Measurements from ENCODE around the gene PDE1C.
"Not testable (repeated sequence)": the region's sequence is repeated elsewhere in the genome, so short reads cannot be mapped to it uniquely, and the experiment has no call there.

Gene PDE1C
- total RNA-seq: 0 to 0.63 (median 0.02) reads per million in 18 experiments

GRCh38 chr7:32070406-32071360 is at the start of gene PDE1C:
Gene PDE1C, minus strand, starts transcription at chr7:32070407.
- DNase-seq: no peak

GRCh38 chr7:32119790-32120196 is 49.6 kb upstream of the PDE1C start:
- DNase-seq: no peak

- no peak for DNase-seq
Measured at GRCh38 chr7:32117837-32118236, 47.6 kb upstream of the PDE1C start.

GRCh38 chr7:32116436-32116835 is 46.2 kb upstream of the PDE1C start:
- DNase-seq: no peak

GRCh38 chr7:32115831-32116230 is 45.6 kb upstream of the PDE1C start:
- no peak for DNase-seq

- DNase-seq: no peak
Measured at GRCh38 chr7:32108651-32109050, 38.4 kb upstream of the PDE1C start.

GRCh38 chr7:32104766-32105165 is 34.6 kb upstream of the PDE1C start:
- DNase-seq: no peak

GRCh38 chr7:32103361-32103760 is 33.2 kb upstream of the PDE1C start:
- no peak for DNase-seq

GRCh38 chr7:32102432-32102873 is 32.2 kb upstream of the PDE1C start:
- DNase-seq: no peak

- DNase-seq: no peak
Measured at GRCh38 chr7:32100407-32100907, 30.2 kb upstream of the PDE1C start.

GRCh38 chr7:32094516-32094915 is 24.3 kb upstream of the PDE1C start:
- no peak for DNase-seq

GRCh38 chr7:32093415-32094408 is 23.5 kb upstream of the PDE1C start:
- no peak for DNase-seq

- no peak for DNase-seq
Measured at GRCh38 chr7:32092346-32092745, 22.1 kb upstream of the PDE1C start.

- no peak for DNase-seq
Measured at GRCh38 chr7:32091608-32092210, 21.5 kb upstream of the PDE1C start.

GRCh38 chr7:32089678-32090077 is 19.5 kb upstream of the PDE1C start:
- DNase-seq: no peak

GRCh38 chr7:32089256-32089655 is 19.0 kb upstream of the PDE1C start:
- DNase-seq: no peak

- no peak for DNase-seq
Measured at GRCh38 chr7:32088451-32088881, 18.3 kb upstream of the PDE1C start.

GRCh38 chr7:32079510-32079909 is 9.3 kb upstream of the PDE1C start:
- no peak for DNase-seq

GRCh38 chr7:32078824-32079223 is 8.6 kb upstream of the PDE1C start:
- no peak for DNase-seq

GRCh38 chr7:32077806-32078205 is 7.6 kb upstream of the PDE1C start:
- no peak for DNase-seq

- not testable (repeated sequence) for DNase-seq
Measured at GRCh38 chr7:32076802-32077201, 6.6 kb upstream of the PDE1C start.

GRCh38 chr7:32075612-32076011 is 5.4 kb upstream of the PDE1C start:
- no peak for DNase-seq
